Neural cell (in vitro differentiated cells): ENCODE results near the gene SYNRG. TPM values are rescaled to one million over a fixed set of nuclear protein-coding genes. Genes with fewer than 3 reads are reported as not detected.

Experiments
- H2AFZ ChIP-seq: fragments of 200-600, 300-800 bp; sonication (generic), shearing (Covaris generic); 2 replicates; pipeline ENCODE4 v1.6.0; 2014; ENCODE audit warnings: low read depth, mild to moderate bottlenecking, antibody characterized with exemption, low read length, moderate library complexity
- H3F3A ChIP-seq: fragments of 200-600 bp; shearing (Covaris generic); 2 replicates; pipeline ENCODE4 v1.6.1; 2016; ENCODE audit warnings: mild to moderate bottlenecking, moderate library complexity, mixed read lengths, antibody characterized with exemption, low read length; ENCODE audit not compliant: insufficient read depth, poor library complexity, severe bottlenecking
- H3K27ac ChIP-seq: fragments of 200-600, 300-800 bp; sonication (generic), shearing (Covaris generic); 2 replicates; pipeline ENCODE4 v1.5.1; 2014; ENCODE audit warnings: mild to moderate bottlenecking, low read length, moderate library complexity
- H3K27me3 ChIP-seq: fragments of 300-800, 200-600 bp; sonication (generic), shearing (Covaris generic); 2 replicates; pipeline ENCODE4 v1.6.0; 2014; ENCODE audit warnings: mild to moderate bottlenecking, low read depth, low read length, moderate library complexity; ENCODE audit not compliant: insufficient read depth
- H3K36me3 ChIP-seq: fragments of 300-800, 200-600 bp; sonication (generic), shearing (Covaris generic); 2 replicates; pipeline ENCODE4 v1.5.1; 2014; ENCODE audit warnings: mild to moderate bottlenecking, antibody characterized with exemption, low read length, moderate library complexity; ENCODE audit not compliant: insufficient read depth
- H3K4me2 ChIP-seq: fragments of 300-800, 200-600 bp; sonication (generic), shearing (Covaris generic); 2 replicates; pipeline ENCODE4 v1.6.0; 2014; ENCODE audit warnings: mild to moderate bottlenecking, low read length
- H3K4me3 ChIP-seq: fragments of 300-800, 200-600 bp; sonication (generic), shearing (Covaris generic); 2 replicates; pipeline ENCODE4 v1.5.1; 2014; ENCODE audit warnings: mild to moderate bottlenecking, low read length, moderate library complexity
- H3K79me2 ChIP-seq: fragments of 200-600 bp; shearing (Covaris generic); replicated peaks from 2 replicates; pipeline ENCODE4 v1.6.0; 2014; ENCODE audit warnings: mild to moderate bottlenecking, low read length, moderate library complexity; ENCODE audit not compliant: insufficient read depth
- H3K9ac ChIP-seq: fragments of 300-800, 200-600 bp; sonication (generic), shearing (Covaris generic); 2 replicates; pipeline ENCODE4 v1.6.1; 2016; ENCODE audit warnings: mild to moderate bottlenecking, low read length, mixed read lengths
- H3K9me2 ChIP-seq: fragments of 200-600 bp; shearing (Covaris generic); 2 replicates; pipeline ENCODE4 v1.6.1; 2016; ENCODE audit warnings: mild to moderate bottlenecking, low read length, mixed read lengths; ENCODE audit not compliant: insufficient read depth
- H3K9me3 ChIP-seq: fragments of 200-600, 300-800 bp; sonication (generic), shearing (Covaris generic); 2 replicates; pipeline ENCODE4 v1.6.1; 2016; ENCODE audit warnings: mild to moderate bottlenecking, mixed run types, low read length, moderate library complexity, mixed read lengths
- H4K20me1 ChIP-seq: fragments of 200-600 bp; shearing (Covaris generic); 2 replicates; pipeline ENCODE4 v1.6.1; 2016; ENCODE audit warnings: mild to moderate bottlenecking, mixed run types; ENCODE audit not compliant: insufficient read depth
- CTCF ChIP-seq: fragments of 450-650 bp; IDR thresholded peaks from 2 replicates; pipeline ENCODE4 v1.5.1; 2014; ENCODE audit warnings: antibody characterized with exemption, mild to moderate bottlenecking, moderate library complexity; ENCODE audit not compliant: poor library complexity, severe bottlenecking
- EP300 ChIP-seq: fragments of 450-650 bp; conservative IDR thresholded peaks from 2 replicates; pipeline ENCODE4 v1.6.1; 2014; ENCODE audit warnings: antibody characterized with exemption, mild to moderate bottlenecking, moderate library complexity; ENCODE audit not compliant: poor library complexity, severe bottlenecking
- EZH2 ChIP-seq: fragments of 200-600, 300-800 bp; shearing (Covaris generic), sonication (generic); IDR thresholded peaks from 2 replicates; pipeline ENCODE4 v1.6.1; 2014; ENCODE audit warnings: antibody characterized with exemption, low read length, borderline replicate concordance, mild to moderate bottlenecking; ENCODE audit not compliant: insufficient read depth, poor library complexity, severe bottlenecking
- MXI1 ChIP-seq: fragments of 450-650 bp; conservative IDR thresholded peaks from 2 replicates; pipeline ENCODE4 v1.6.1; 2014; ENCODE audit warnings: antibody characterized with exemption, mild to moderate bottlenecking; ENCODE audit not compliant: poor library complexity, severe bottlenecking
- POLR2AphosphoS5 ChIP-seq: IDR thresholded peaks from 2 replicates; pipeline ENCODE4 v1.6.1; 2012
- RAD21 ChIP-seq: fragments of 450-650 bp; conservative IDR thresholded peaks from 2 replicates; pipeline ENCODE4 v1.6.1; 2014; ENCODE audit warnings: antibody characterized with exemption, mild to moderate bottlenecking, moderate library complexity
- REST ChIP-seq: IDR thresholded peaks from 2 replicates; pipeline ENCODE4 v1.6.1; 2012; ENCODE audit warnings: borderline replicate concordance
- SMC3 ChIP-seq: fragments of 450-650 bp; conservative IDR thresholded peaks from 2 replicates; pipeline ENCODE4 v1.6.1; 2014; ENCODE audit warnings: antibody characterized with exemption, mild to moderate bottlenecking, moderate library complexity; ENCODE audit not compliant: poor library complexity
- TAF1 ChIP-seq: IDR thresholded peaks from 2 replicates; pipeline ENCODE4 v1.6.1; 2012; ENCODE audit warnings: low read depth
- polyA plus RNA-seq: library from polyadenylated mRNA; depleted of rRNA; stranded (reverse); fragments of >200 nt; gene quantifications from 2 replicates; pipeline ENCODE4 v1.2.3, GENCODE V29; 2014

The SYNRG gene
- polyA plus RNA-seq, 1 donor from 2014 or later = 16.1 TPM

- H3K27ac ChIP-seq = no peak overlapping the region
- no peaks in the 10 kb centered on the region for H4K20me1 ChIP-seq
- H3K4me2 ChIP-seq = no peak overlapping the region
- H3K27me3 ChIP-seq = no peaks in the 10 kb centered on the region
- no peak overlapping the region for H2AFZ ChIP-seq
- no peaks in the 10 kb centered on the region for H3F3A ChIP-seq
- H3K9me3 ChIP-seq = no peaks in the 10 kb centered on the region
- peaks cover 7% of the 10 kb centered on the region for H3K79me2 ChIP-seq
- no peaks in the 10 kb centered on the region for H3K36me3 ChIP-seq
- H3K9me2 ChIP-seq = no peaks in the 10 kb centered on the region
- TF ChIP-seq MXI1 = no peak
- no peak for TF ChIP-seq EZH2
- TF ChIP-seq CTCF = no peak
- no peak for TF ChIP-seq SMC3
- TF ChIP-seq RAD21 = no peak
- TF ChIP-seq EP300 = no peak
- no peak for TF ChIP-seq REST
- no peak for TF ChIP-seq POLR2AphosphoS5
- TF ChIP-seq TAF1 = no peak
- H3K9ac ChIP-seq = no peak overlapping the region
- H3K4me3 ChIP-seq = no peak overlapping the region
These were observed 106.9 kb downstream of the SYNRG start for GRCh38 chr17:37502009-37502936.

GRCh38 chr17:37500378-37500777, 108.8 kb downstream of the SYNRG start:
- H3F3A ChIP-seq = no peaks in the 10 kb centered on the region
- H3K9me2 ChIP-seq = no peaks in the 10 kb centered on the region
- no peak overlapping the region for H3K9ac ChIP-seq
- TF ChIP-seq RAD21 = no peak
- TF ChIP-seq EP300 = no peak
- no peak for TF ChIP-seq TAF1
- TF ChIP-seq POLR2AphosphoS5 = no peak
- no peaks in the 10 kb centered on the region for H3K9me3 ChIP-seq
- no peak overlapping the region for H3K27ac ChIP-seq
- H3K36me3 ChIP-seq = no peaks in the 10 kb centered on the region
- no peaks in the 10 kb centered on the region for H3K27me3 ChIP-seq
- H3K79me2 ChIP-seq = peaks cover 7% of the 10 kb centered on the region
- no peak overlapping the region for H2AFZ ChIP-seq
- H3K4me2 ChIP-seq = no peak overlapping the region
- no peaks in the 10 kb centered on the region for H4K20me1 ChIP-seq
- no peak overlapping the region for H3K4me3 ChIP-seq
